Fibroblast of the aortic adventitia (primary cell): Measurements from ENCODE around the gene OR5D14. TPM values are rescaled to one million over a fixed set of nuclear protein-coding genes. Genes with fewer than 3 reads are reported as not detected.

Source experiments
- DNase-seq: peaks from one replicate; pipeline ENCODE4 v3.0.0-alpha.2; 2010; ENCODE audit warnings: low read depth
- H3K4me3 ChIP-seq: 2 replicates; pipeline ENCODE4 v1.5.1; 2011; ENCODE audit warnings: low read depth, mild to moderate bottlenecking, control low read depth, low read length, moderate library complexity
- total RNA-seq: library from RNA; depleted of rRNA; stranded (reverse); fragments of >200 nt; gene quantifications from 2 replicates; pipeline ENCODE4 v1.2.3, GENCODE V29; 2012; ENCODE audit warnings: low replicate concordance
- TF ChIP-seq, protein P1 (sequence below): IDR thresholded peaks from 2 replicates; pipeline ENCODE4 v1.5.1; 2011; ENCODE audit warnings: mild to moderate bottlenecking, low read length, control low read depth, inconsistent platforms; ENCODE audit not compliant: insufficient read depth

Gene OR5D14
- total RNA-seq, 1 donor = not detected

GRCh38 chr11:55826919-55827318, 31.6 kb downstream of the OR5D14 start, which contains the start of gene OR5L2:
Gene OR5L2, plus strand, starts transcription at chr11:55827219. Its CDS starts 0 bp downstream, at chr11:55827219.
- no peak for DNase-seq
- TF ChIP-seq, protein P1, sequence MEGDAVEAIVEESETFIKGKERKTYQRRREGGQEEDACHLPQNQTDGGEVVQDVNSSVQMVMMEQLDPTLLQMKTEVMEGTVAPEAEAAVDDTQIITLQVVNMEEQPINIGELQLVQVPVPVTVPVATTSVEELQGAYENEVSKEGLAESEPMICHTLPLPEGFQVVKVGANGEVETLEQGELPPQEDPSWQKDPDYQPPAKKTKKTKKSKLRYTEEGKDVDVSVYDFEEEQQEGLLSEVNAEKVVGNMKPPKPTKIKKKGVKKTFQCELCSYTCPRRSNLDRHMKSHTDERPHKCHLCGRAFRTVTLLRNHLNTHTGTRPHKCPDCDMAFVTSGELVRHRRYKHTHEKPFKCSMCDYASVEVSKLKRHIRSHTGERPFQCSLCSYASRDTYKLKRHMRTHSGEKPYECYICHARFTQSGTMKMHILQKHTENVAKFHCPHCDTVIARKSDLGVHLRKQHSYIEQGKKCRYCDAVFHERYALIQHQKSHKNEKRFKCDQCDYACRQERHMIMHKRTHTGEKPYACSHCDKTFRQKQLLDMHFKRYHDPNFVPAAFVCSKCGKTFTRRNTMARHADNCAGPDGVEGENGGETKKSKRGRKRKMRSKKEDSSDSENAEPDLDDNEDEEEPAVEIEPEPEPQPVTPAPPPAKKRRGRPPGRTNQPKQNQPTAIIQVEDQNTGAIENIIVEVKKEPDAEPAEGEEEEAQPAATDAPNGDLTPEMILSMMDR = no peak
- no peak within 1 kb of the TSS for H3K4me3 ChIP-seq

DNA sequence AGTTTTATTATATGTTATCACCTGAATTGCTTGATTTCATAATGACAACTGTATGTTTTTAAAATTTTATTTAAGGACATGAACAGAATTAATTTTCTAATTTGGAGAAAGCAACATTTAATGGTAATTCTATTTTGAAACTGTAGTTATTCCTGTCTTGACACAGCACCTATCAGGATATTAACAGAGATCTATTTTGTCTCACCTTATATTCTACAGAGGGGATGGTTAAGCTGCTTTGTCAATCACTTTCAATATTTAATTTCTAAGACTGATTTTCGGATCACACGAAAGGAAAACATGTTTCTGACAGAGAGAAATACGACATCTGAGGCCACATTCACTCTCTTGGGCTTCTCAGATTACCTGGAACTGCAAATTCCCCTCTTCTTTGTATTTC, 43.1 kb downstream of the OR5D14 start, which contains the start of gene OR5D16:
TSS of gene OR5D16 (plus strand) at position 301 of the 400 bp plus-strand sequence. CDS start at position 301, 0 bp downstream.
- no peak within 1 kb of the TSS for H3K4me3 ChIP-seq
- DNase-seq = no peak
- TF ChIP-seq, protein P1 = no peak

Other genes starting within 250 kb of the OR5D14 start
- not detected in 2 replicates for gene OR4C15, start 241.1 kb upstream of the OR5D14 start, total RNA-seq
- gene OR4C16, start 223.4 kb upstream of the OR5D14 start, total RNA-seq = not detected in 2 replicates
- not detected in 2 replicates for gene OR4C11, start 187.9 kb upstream of the OR5D14 start, total RNA-seq
- not detected in 2 replicates for gene OR4P4, start 160.4 kb upstream of the OR5D14 start, total RNA-seq
- gene OR4S2, start 147.2 kb upstream of the OR5D14 start, total RNA-seq = not detected in 2 replicates
- gene OR4C6, start 133.4 kb upstream of the OR5D14 start, total RNA-seq = not detected in 2 replicates
- not detected in 2 replicates for gene OR5D13, start 22.1 kb upstream of the OR5D14 start, total RNA-seq
- not detected in 2 replicates for gene OR5L1, start 15.8 kb downstream of the OR5D14 start, total RNA-seq
- not detected in 2 replicates for gene OR5D18, start 24.1 kb downstream of the OR5D14 start, total RNA-seq
- gene OR5L2, start 31.7 kb downstream of the OR5D14 start, total RNA-seq = not detected in 2 replicates
- gene OR5D16, start 43.2 kb downstream of the OR5D14 start, total RNA-seq = not detected in 2 replicates
- not detected in 2 replicates for gene TRIM51, start 87.7 kb downstream of the OR5D14 start, total RNA-seq
- gene OR5W2, start 119.0 kb downstream of the OR5D14 start, total RNA-seq = not detected in 2 replicates
- not detected in 2 replicates for gene OR5I1, start 140.8 kb downstream of the OR5D14 start, total RNA-seq
- gene OR10AG1, start 174.4 kb downstream of the OR5D14 start, total RNA-seq = not detected in 2 replicates
- gene OR5F1, start 199.1 kb downstream of the OR5D14 start, total RNA-seq = not detected in 2 replicates
- gene OR5AS1, start 232.1 kb downstream of the OR5D14 start, total RNA-seq = not detected in 2 replicates